IPS-20b (cell line): ENCODE results near the gene BCL6B.

Experiments
- H3K27ac ChIP-seq: one replicate; pipeline ENCODE4 v1.5.1; 2013; ENCODE audit warnings: low read length
- H3K27me3 ChIP-seq: 2 replicates; pipeline ENCODE4 v1.6.1; 2013; ENCODE audit warnings: mild to moderate bottlenecking, low read length, inconsistent platforms; ENCODE audit not compliant: insufficient read depth
- H3K36me3 ChIP-seq: 2 replicates; pipeline ENCODE4 v1.6.1; 2013; ENCODE audit warnings: low read depth, mild to moderate bottlenecking, inconsistent platforms, low read length, moderate library complexity; ENCODE audit not compliant: insufficient read depth
- H3K4me1 ChIP-seq: 2 replicates; pipeline ENCODE4 v1.6.1; 2013; ENCODE audit warnings: mild to moderate bottlenecking, control low read depth, inconsistent platforms, low read length, moderate library complexity; ENCODE audit not compliant: insufficient read depth
- H3K4me3 ChIP-seq: 2 replicates; pipeline ENCODE4 v1.5.1; 2013; ENCODE audit warnings: mild to moderate bottlenecking, low read length, inconsistent platforms
- H3K9ac ChIP-seq: 2 replicates; pipeline ENCODE4 v1.6.1; 2013; ENCODE audit warnings: low read depth, mild to moderate bottlenecking, inconsistent platforms, low read length, moderate library complexity
- H3K9me3 ChIP-seq: 2 replicates; pipeline ENCODE4 v1.6.1; 2013; ENCODE audit warnings: mild to moderate bottlenecking, low read depth, low read length, inconsistent platforms; ENCODE audit not compliant: insufficient read depth

BCL6B gene

GRCh38 chr17:7020894-7021664 lies 1.8 kb upstream of the BCL6B start:
- peaks cover 41% of the 10 kb centered on the region for H3K27me3 ChIP-seq
- peak overlapping the region; percentile 60; the same call in 1 of the 2 replicates for H3K9ac ChIP-seq
- peaks cover 9% of the 10 kb centered on the region for H3K36me3 ChIP-seq
- peak overlapping the region; percentile 75; the same call in 1 of the 2 replicates for H3K4me3 ChIP-seq
- H3K9me3 ChIP-seq, result no peaks in the 10 kb centered on the region
- H3K27ac ChIP-seq, result no peak overlapping the region
- no peaks in the 10 kb centered on the region; the same call in 1 of the 2 replicates for H3K4me1 ChIP-seq

GRCh38 chr17:7021993-7022778 lies 664 bp upstream of the BCL6B start:
- peak overlapping the region; percentile 75 for H3K4me3 ChIP-seq
- H3K27me3 ChIP-seq, result peaks cover 41% of the 10 kb centered on the region
- H3K9me3 ChIP-seq, result no peaks in the 10 kb centered on the region
- H3K9ac ChIP-seq, result peak overlapping the region; percentile 60; the same call in 1 of the 2 replicates
- H3K36me3 ChIP-seq, result peaks cover 6% of the 10 kb centered on the region; the same call in 1 of the 2 replicates
- H3K27ac ChIP-seq, result no peak overlapping the region
- H3K4me1 ChIP-seq, result no peaks in the 10 kb centered on the region; the same call in 1 of the 2 replicates

- Histone ChIP-seq H3K27me3 (peaks cover 41% of the 10 kb centered on the region), H3K4me1 (no peaks in the 10 kb centered on the region; the same call in 1 of the 2 replicates), H3K27ac (no peak overlapping the region), H3K36me3 (peaks cover 6% of the 10 kb centered on the region; the same call in 1 of the 2 replicates), H3K9me3 (no peaks in the 10 kb centered on the region), H3K9ac (peak overlapping the region; percentile 56; the same call in 1 of the 2 replicates), H3K4me3 (peak overlapping the region; percentile 75)
Observed at GRCh38 chr17:7023576-7024401, 939 bp downstream of the BCL6B start.

GRCh38 chr17:7024402-7024785 lies 1.5 kb downstream of the BCL6B start:
- H3K4me1 ChIP-seq, result no peaks in the 10 kb centered on the region; the same call in 1 of the 2 replicates
- no peaks in the 10 kb centered on the region for H3K9me3 ChIP-seq
- peaks cover 6% of the 10 kb centered on the region; the same call in 1 of the 2 replicates for H3K36me3 ChIP-seq
- H3K27ac ChIP-seq, result no peak overlapping the region
- H3K27me3 ChIP-seq, result peaks cover 41% of the 10 kb centered on the region
- H3K9ac ChIP-seq, result no peak overlapping the region
- no peak overlapping the region for H3K4me3 ChIP-seq

GRCh38 chr17:7025245-7025644 lies 2.4 kb downstream of the BCL6B start:
- Histone ChIP-seq H3K9ac (no peak overlapping the region), H3K36me3 (peaks cover 6% of the 10 kb centered on the region; the same call in 1 of the 2 replicates), H3K4me1 (no peaks in the 10 kb centered on the region; the same call in 1 of the 2 replicates), H3K9me3 (no peaks in the 10 kb centered on the region), H3K4me3 (no peak overlapping the region), H3K27me3 (peaks cover 39% of the 10 kb centered on the region), H3K27ac (no peak overlapping the region)

GRCh38 chr17:7026471-7027115 lies 3.7 kb downstream of the BCL6B start:
- no peak overlapping the region for H3K4me3 ChIP-seq
- H3K9me3 ChIP-seq, result no peaks in the 10 kb centered on the region
- H3K4me1 ChIP-seq, result no peaks in the 10 kb centered on the region
- peaks cover 6% of the 10 kb centered on the region; the same call in 1 of the 2 replicates for H3K36me3 ChIP-seq
- no peak overlapping the region for H3K9ac ChIP-seq
- H3K27ac ChIP-seq, result no peak overlapping the region
- peaks cover 26% of the 10 kb centered on the region for H3K27me3 ChIP-seq

- Histone ChIP-seq H3K27ac (no peak overlapping the region), H3K36me3 (peaks cover 6% of the 10 kb centered on the region; the same call in 1 of the 2 replicates), H3K4me3 (no peak overlapping the region), H3K9me3 (no peaks in the 10 kb centered on the region), H3K9ac (no peak overlapping the region), H3K27me3 (peaks cover 19% of the 10 kb centered on the region), H3K4me1 (no peaks in the 10 kb centered on the region)
Observed at GRCh38 chr17:7027335-7027734, 4.5 kb downstream of the BCL6B start.

- Histone ChIP-seq H3K4me1 (no peaks in the 10 kb centered on the region), H3K9ac (no peak overlapping the region), H3K27ac (no peak overlapping the region), H3K9me3 (no peaks in the 10 kb centered on the region), H3K27me3 (peaks cover 3% of the 10 kb centered on the region; the same call in 1 of the 2 replicates), H3K4me3 (no peak overlapping the region), H3K36me3 (peaks cover 6% of the 10 kb centered on the region; the same call in 1 of the 2 replicates)
Observed at GRCh38 chr17:7029096-7029495, 6.2 kb downstream of the BCL6B start.

- H3K27me3 ChIP-seq, result no peaks in the 10 kb centered on the region
- no peaks in the 10 kb centered on the region for H3K9me3 ChIP-seq
- peaks cover 6% of the 10 kb centered on the region; the same call in 1 of the 2 replicates for H3K36me3 ChIP-seq
- H3K9ac ChIP-seq, result no peak overlapping the region
- H3K4me1 ChIP-seq, result no peaks in the 10 kb centered on the region
- H3K27ac ChIP-seq, result no peak overlapping the region
- no peak overlapping the region for H3K4me3 ChIP-seq
Observed at GRCh38 chr17:7029659-7030058, 6.8 kb downstream of the BCL6B start.

GRCh38 chr17:7034955-7035590 lies 12.2 kb downstream of the BCL6B start:
- H3K36me3 ChIP-seq, result no peaks in the 10 kb centered on the region
- peaks cover 10% of the 10 kb centered on the region for H3K27me3 ChIP-seq
- H3K9me3 ChIP-seq, result no peaks in the 10 kb centered on the region
- peaks cover 4% of the 10 kb centered on the region; the same call in 1 of the 2 replicates for H3K4me1 ChIP-seq
- peak overlapping the region; percentile 76; the same call in 1 of the 2 replicates for H3K9ac ChIP-seq
- H3K27ac ChIP-seq, result no peak overlapping the region
- peak overlapping the region; percentile 81 for H3K4me3 ChIP-seq
